GM20000 (cell line): ENCODE data around the gene PODXL.

Experiments
- DNase-seq: peaks from one replicate; pipeline ENCODE4 v3.0.0; 2012; ENCODE audit warnings: low spot score
- TF ChIP-seq, protein P1 (sequence below): IDR thresholded peaks from 2 replicates; pipeline ENCODE4 v1.5.1; 2012; ENCODE audit warnings: mild to moderate bottlenecking, control low read depth; ENCODE audit errors: extremely low read depth, missing control alignments

PODXL gene

DNA sequence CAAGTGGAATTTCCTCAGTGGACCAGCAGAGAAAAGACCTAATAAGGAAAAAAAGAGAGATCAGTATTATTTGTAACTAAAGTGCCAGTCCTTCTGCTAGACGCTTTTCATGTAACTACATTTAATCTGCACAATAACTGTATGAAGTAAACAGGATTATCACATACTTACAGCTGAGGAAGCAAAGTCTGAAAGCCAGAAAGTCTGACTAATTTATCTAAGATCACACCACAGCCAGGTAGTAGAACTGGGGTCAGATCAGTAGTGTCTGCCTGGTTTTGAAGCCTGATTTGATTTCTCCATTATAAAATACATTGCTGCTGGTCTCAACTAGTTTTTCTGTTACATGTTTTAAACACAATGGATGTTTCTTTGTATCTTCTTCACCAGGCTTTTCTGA is 69.2 kb downstream of the PODXL start:
- DNase-seq = no peak
- TF ChIP-seq, protein P1, sequence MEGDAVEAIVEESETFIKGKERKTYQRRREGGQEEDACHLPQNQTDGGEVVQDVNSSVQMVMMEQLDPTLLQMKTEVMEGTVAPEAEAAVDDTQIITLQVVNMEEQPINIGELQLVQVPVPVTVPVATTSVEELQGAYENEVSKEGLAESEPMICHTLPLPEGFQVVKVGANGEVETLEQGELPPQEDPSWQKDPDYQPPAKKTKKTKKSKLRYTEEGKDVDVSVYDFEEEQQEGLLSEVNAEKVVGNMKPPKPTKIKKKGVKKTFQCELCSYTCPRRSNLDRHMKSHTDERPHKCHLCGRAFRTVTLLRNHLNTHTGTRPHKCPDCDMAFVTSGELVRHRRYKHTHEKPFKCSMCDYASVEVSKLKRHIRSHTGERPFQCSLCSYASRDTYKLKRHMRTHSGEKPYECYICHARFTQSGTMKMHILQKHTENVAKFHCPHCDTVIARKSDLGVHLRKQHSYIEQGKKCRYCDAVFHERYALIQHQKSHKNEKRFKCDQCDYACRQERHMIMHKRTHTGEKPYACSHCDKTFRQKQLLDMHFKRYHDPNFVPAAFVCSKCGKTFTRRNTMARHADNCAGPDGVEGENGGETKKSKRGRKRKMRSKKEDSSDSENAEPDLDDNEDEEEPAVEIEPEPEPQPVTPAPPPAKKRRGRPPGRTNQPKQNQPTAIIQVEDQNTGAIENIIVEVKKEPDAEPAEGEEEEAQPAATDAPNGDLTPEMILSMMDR = no peak

DNA sequence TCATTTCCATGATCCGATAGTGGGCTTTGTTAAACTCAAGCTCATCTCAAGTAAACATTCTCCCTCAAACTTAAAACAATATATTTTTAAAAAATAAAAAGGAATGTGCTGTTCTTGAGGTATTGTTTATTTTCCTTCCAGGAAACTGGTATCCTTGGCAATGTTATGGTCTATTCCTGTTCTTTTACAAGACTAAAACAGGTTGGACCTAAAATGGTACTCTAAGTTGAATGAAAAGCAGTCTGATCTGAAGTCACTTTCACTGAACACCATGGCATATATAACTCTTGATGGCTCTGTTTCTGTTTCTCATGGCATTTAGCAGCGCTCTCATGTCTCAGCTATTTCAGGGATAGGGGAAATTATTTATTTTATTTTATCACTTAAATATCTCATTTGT is 70.1 kb downstream of the PODXL start:
- DNase-seq = no peak
- TF ChIP-seq, protein P1 = no peak

DNA sequence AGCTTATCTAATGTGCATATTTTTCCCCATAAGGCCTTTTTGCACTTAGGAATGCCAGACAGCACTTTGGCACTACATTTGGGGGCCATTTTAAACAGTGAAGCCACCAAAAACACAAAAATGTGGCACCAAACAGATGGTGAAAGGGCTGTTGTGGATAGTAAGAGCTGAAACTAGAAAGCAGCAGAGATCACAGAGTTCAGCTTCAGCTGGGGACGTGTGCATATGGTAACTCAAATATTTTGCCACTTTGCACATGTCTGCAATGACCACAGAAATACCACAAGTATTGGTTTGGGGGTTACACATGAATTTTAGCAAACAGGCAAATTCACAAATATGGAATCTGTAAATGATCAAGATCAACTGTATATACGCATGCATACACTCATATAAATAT is 72.8 kb downstream of the PODXL start:
- no peak for DNase-seq
- TF ChIP-seq, protein P1 = no peak

DNA sequence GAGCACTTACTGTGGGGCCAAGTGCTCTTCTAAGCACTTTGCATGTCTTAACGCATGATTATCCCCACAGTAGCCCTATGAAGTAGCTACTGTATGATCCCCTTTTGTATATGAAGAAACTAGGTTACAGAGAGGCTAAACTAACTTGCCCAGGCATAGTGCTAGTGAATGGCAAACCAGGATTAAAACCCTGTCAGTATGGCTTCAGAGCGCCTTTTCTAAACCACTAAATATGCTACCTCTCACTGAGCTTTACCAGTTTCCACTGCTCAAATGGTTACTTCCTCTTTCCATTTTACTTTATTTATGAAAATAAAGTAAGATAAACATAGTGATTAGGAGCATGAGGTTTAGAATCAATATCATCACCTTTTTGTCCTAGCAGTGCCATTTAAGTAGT is 73.6 kb downstream of the PODXL start:
- DNase-seq = peak; percentile 13
- TF ChIP-seq, protein P1 = no peak

DNA sequence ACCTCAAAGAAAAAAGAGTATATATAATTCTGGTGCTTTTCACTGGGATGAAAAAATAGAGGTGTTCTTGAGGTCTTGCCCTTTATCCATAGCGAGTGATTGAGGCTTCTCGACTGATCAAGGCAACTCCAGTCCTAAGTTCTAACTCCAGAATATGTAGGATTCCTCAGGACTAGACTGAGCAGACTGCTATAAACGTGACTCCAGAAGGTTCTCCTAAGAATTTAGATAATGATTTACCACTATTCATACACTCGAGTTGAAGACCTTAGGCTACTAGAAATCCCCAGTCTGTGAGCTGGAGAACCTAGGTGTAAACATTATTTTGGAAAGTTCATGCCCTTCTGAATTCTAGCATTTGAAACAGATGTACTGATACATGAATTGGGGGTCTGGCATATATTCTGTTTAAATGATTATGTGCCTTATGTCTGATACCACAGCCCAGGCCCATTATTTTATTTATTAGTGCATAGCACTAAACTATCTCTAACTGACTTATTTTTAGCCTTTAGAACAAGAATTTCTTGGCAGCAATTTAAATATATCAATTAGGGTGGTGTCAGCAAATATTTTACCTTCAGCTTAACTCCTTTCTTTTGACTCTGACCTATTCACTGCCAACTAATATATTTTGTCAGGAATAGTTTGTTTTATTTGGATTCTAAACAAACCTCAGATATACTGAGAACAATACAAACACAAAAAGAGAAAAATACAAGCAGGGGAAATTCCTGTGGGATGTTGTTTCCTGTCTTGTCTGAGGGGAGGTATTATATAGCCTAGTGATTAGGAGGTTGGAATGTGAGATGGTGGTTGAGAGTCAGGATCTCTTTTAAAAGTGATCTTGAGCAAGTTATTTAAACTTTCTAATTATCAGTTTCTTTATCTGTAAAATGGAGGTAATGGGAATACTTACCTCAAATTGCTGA is 75.8 kb downstream of the PODXL start:
- TF ChIP-seq, protein P1 = no peak

DNA sequence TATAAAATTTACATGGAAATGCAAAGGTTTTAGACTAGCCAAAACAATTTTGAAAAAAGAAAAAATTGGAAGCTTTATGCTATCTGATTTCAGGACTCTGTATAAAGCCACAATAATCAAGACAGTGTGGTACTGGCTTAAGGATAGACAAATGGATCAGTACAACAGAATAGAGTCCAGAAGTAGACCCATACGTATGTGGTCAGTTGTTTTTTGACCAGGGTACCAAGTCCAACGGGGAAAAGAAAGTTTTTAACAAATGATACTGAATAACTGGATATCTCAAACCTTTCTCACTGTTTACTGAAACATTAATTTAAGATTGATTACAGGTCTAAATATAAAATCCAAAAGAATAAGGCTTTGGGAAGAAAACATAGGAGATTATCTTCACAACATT is 79.7 kb downstream of the PODXL start:
- DNase-seq = no peak
- TF ChIP-seq, protein P1 = no peak

More for the DNA sequence above, 75.8 kb downstream of the PODXL start:
- no peak for DNase-seq

DNA sequence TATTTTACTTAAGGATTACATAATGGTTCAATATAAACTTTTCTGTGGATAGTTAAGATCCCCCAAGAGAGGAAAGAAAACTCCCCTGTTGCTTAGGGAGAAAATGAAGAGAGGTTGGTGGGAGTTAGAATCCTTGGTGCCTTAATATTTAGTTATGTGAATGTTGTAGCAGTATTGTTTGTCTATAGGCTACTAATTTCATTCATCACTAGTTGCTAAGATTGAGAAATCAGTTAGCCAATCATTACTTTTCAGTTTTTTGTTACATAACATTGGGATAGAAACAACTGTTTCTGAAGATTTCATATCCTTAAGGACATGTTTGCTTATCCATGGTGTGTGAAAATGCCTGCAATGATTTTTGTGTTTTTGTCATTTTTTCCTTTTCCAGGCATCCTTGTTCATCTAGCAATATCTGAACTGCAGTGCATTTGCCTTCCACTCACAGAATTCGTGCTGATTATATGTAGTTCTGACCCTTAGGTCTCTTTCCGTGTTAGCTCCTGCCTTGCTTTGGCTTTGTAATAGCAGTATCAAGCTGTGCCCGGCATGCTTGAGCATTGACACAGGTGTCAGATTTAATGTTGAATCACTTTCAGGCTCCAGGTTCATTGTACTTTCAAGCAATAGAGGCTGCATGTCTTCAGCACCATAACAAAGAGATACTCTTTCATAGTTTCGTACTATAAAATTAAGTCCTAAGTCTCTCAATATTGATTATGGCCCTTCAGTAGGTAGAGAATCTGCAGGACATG is 85.0 kb downstream of the PODXL start:
- no peak for DNase-seq
- TF ChIP-seq, protein P1 = no peak
